Liver (tissue), 3 donors: Measurements from ENCODE around the gene RBMX.

Experiments
- GABPA ChIP-seq, 2 donors: IDR thresholded peaks in 1 of 2; conservative IDR thresholded peaks in 1 of 2; 2 replicates each; pipeline ENCODE4 v1.6.1; 2016; ENCODE audit warnings: antibody characterized with exemption in 2 of 2, mild to moderate bottlenecking in 1 of 2, moderate library complexity in 1 of 2
- HNF4A ChIP-seq, 2 donors: conservative IDR thresholded peaks; 2 replicates each; pipeline ENCODE4 v1.6.1; 2016; ENCODE audit warnings: antibody characterized with exemption in 2 of 2, mild to moderate bottlenecking in 2 of 2
- HNF4G ChIP-seq: IDR thresholded peaks from 2 replicates; pipeline ENCODE4 v1.6.1; 2016; ENCODE audit warnings: antibody characterized with exemption
- JUND ChIP-seq, 2 donors: IDR thresholded peaks; 2 replicates each; pipeline ENCODE4 v1.6.1; 2016; ENCODE audit warnings: antibody characterized with exemption in 2 of 2
- RAD21 ChIP-seq, 2 donors: IDR thresholded peaks; 2 replicates each; pipeline ENCODE4 v1.6.1; 2016; ENCODE audit warnings: antibody characterized with exemption in 2 of 2, mild to moderate bottlenecking in 2 of 2
- TAF1 ChIP-seq: conservative IDR thresholded peaks from 2 replicates; pipeline ENCODE4 v1.6.1; 2016; ENCODE audit warnings: antibody characterized with exemption, mild to moderate bottlenecking
- ZBTB33 ChIP-seq: IDR thresholded peaks from 2 replicates; pipeline ENCODE4 v1.6.1; 2016; ENCODE audit warnings: antibody characterized with exemption
- TF ChIP-seq, protein P1 (sequence below): fragments of 150-350 bp; IDR thresholded peaks from 2 replicates; pipeline ENCODE4 v1.5.1; 2017; ENCODE audit warnings: improper control_type of control experiment, low read depth, low read length; ENCODE audit not compliant: missing input control
- TF ChIP-seq, protein P2 (sequence below): IDR thresholded peaks from 2 replicates; pipeline ENCODE4 v1.6.1; 2016; ENCODE audit warnings: antibody characterized with exemption
- TF ChIP-seq, protein P3 (sequence below): IDR thresholded peaks from 2 replicates; pipeline ENCODE4 v1.6.1; 2016; ENCODE audit warnings: antibody characterized with exemption, mild to moderate bottlenecking
- donor health status: healthy.
- donor health status: healthy.

- TF ChIP-seq TAF1 (no peak), ZBTB33 (no peak), JUND (IDR thresholded peaks at IDR 0.05) (no peak), HNF4A (conservative IDR thresholded peaks at IDR 0.05) (no peak), HNF4G (no peak), RAD21 (IDR thresholded peaks at IDR 0.05) (peak in 1 of 2 donors; percentile 18), GABPA (IDR thresholded peaks at IDR 0.05 in 1 of 2, conservative IDR thresholded peaks at IDR 0.05 in 1 of 2) (no peak)
- TF ChIP-seq, protein P1, sequence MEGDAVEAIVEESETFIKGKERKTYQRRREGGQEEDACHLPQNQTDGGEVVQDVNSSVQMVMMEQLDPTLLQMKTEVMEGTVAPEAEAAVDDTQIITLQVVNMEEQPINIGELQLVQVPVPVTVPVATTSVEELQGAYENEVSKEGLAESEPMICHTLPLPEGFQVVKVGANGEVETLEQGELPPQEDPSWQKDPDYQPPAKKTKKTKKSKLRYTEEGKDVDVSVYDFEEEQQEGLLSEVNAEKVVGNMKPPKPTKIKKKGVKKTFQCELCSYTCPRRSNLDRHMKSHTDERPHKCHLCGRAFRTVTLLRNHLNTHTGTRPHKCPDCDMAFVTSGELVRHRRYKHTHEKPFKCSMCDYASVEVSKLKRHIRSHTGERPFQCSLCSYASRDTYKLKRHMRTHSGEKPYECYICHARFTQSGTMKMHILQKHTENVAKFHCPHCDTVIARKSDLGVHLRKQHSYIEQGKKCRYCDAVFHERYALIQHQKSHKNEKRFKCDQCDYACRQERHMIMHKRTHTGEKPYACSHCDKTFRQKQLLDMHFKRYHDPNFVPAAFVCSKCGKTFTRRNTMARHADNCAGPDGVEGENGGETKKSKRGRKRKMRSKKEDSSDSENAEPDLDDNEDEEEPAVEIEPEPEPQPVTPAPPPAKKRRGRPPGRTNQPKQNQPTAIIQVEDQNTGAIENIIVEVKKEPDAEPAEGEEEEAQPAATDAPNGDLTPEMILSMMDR = no peak
- TF ChIP-seq, protein P2, sequence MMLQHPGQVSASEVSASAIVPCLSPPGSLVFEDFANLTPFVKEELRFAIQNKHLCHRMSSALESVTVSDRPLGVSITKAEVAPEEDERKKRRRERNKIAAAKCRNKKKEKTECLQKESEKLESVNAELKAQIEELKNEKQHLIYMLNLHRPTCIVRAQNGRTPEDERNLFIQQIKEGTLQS = no peak
- TF ChIP-seq, protein P3, sequence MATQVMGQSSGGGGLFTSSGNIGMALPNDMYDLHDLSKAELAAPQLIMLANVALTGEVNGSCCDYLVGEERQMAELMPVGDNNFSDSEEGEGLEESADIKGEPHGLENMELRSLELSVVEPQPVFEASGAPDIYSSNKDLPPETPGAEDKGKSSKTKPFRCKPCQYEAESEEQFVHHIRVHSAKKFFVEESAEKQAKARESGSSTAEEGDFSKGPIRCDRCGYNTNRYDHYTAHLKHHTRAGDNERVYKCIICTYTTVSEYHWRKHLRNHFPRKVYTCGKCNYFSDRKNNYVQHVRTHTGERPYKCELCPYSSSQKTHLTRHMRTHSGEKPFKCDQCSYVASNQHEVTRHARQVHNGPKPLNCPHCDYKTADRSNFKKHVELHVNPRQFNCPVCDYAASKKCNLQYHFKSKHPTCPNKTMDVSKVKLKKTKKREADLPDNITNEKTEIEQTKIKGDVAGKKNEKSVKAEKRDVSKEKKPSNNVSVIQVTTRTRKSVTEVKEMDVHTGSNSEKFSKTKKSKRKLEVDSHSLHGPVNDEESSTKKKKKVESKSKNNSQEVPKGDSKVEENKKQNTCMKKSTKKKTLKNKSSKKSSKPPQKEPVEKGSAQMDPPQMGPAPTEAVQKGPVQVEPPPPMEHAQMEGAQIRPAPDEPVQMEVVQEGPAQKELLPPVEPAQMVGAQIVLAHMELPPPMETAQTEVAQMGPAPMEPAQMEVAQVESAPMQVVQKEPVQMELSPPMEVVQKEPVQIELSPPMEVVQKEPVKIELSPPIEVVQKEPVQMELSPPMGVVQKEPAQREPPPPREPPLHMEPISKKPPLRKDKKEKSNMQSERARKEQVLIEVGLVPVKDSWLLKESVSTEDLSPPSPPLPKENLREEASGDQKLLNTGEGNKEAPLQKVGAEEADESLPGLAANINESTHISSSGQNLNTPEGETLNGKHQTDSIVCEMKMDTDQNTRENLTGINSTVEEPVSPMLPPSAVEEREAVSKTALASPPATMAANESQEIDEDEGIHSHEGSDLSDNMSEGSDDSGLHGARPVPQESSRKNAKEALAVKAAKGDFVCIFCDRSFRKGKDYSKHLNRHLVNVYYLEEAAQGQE = no peak
Observed at GRCh38 chrX:136850441-136851175, 29.9 kb downstream of the RBMX start.
